Liver (tissue), 3 donors: ENCODE results near the gene C1QA.

Experiments used
- CTCF ChIP-seq: fragments of 150-350 bp; IDR thresholded peaks from 2 replicates; pipeline ENCODE4 v1.5.1; 2017; ENCODE audit warnings: improper control_type of control experiment, low read depth, low read length; ENCODE audit not compliant: missing input control
- REST ChIP-seq: IDR thresholded peaks from 2 replicates; pipeline ENCODE4 v1.6.1; 2016; ENCODE audit warnings: antibody characterized with exemption, mild to moderate bottlenecking
- TAF1 ChIP-seq: conservative IDR thresholded peaks from 2 replicates; pipeline ENCODE4 v1.6.1; 2016; ENCODE audit warnings: antibody characterized with exemption, mild to moderate bottlenecking
- YY1 ChIP-seq: IDR thresholded peaks from 2 replicates; pipeline ENCODE4 v1.6.1; 2016; ENCODE audit warnings: antibody characterized with exemption, mild to moderate bottlenecking
- donor health status: healthy.
- donor health status: healthy.

- no peak for TF ChIP-seq CTCF
- no peak for TF ChIP-seq REST
- TF ChIP-seq TAF1 = no peak
- no peak for TF ChIP-seq YY1
These were observed 44.3 kb downstream of the C1QA start for GRCh38 chr1:22680726-22681125.
